GM12878 (cell line): ENCODE measurements around the gene RPUSD2. TPM values are rescaled to one million over a fixed set of nuclear protein-coding genes. Genes with fewer than 3 reads are reported as not detected.

Source experiments
- ATAC-seq: fragments of 200-7000 bp; cut with Tn5 transposase; 3 replicates; pipeline ENCODE4 v1.9.1; 2020; ENCODE audit warnings: mild to moderate bottlenecking, moderate library complexity
- BruUV-seq: library from RNA; stranded (reverse); fragments of 400-500 nt; replicated peaks from 2 replicates; lab custom pipeline; 2021; lab: Mats Ljungman, UMichigan
- CTCF ChIA-PET: fragments of 300-600 bp; sonication (Branson Sonifier 250); formaldehyde crosslinking; extraction: SDS; loops from one replicate; lab custom pipeline; 2021; ENCODE audit warnings: inconsistent platforms; lab: Yijun Ruan, JAX
- POLR2A ChIA-PET: fragments of 350-600 bp; formaldehyde crosslinking; extraction: SDS; loops from one replicate; lab custom pipeline; 2021; ENCODE audit warnings: inconsistent platforms; lab: Charles Lee
- RAD21 ChIA-PET: fragments of 300-600 bp; sonication (Branson Sonifier 250); formaldehyde crosslinking; loops from one replicate; lab custom pipeline; 2023; ENCODE audit warnings: antibody characterized with exemption; ENCODE audit not compliant: unreplicated experiment; lab: Charles Lee
- SMC1A ChIA-PET: fragments of 300-600 bp; sonication (Branson Sonifier 250); formaldehyde crosslinking; loops from one replicate; lab custom pipeline; 2023; ENCODE audit not compliant: unreplicated experiment, uncharacterized antibody; lab: Charles Lee
- DNase-seq: peaks from one replicate; pipeline ENCODE4 v3.0.0-alpha.2; 2011; ENCODE audit warnings: low read depth, low spot score
- FAIRE-seq: peaks from 3 replicates; lab custom pipeline; 2011; peaks lifted over from hg19 to GRCh38; lab: Jason Lieb, UNC
- H2AFZ ChIP-seq: 2 replicates; pipeline ENCODE4 v1.6.0; 2011; ENCODE audit warnings: low read depth, low read length, control low read depth; ENCODE audit not compliant: control insufficient read depth
- H3K27ac ChIP-seq: 2 replicates; pipeline ENCODE4 v1.5.1; 2011; ENCODE audit warnings: control low read depth; ENCODE audit not compliant: control insufficient read depth, insufficient read depth
- H3K27me3 ChIP-seq, 2 experiments: replicated peaks in 1 of 2; 2 replicates each; pipeline versions ENCODE4 v1.6.0 to v1.6.1; 2011; ENCODE audit warnings: low read length in 1 of 2; ENCODE audit not compliant: control insufficient read depth in 2 of 2, insufficient read depth in 2 of 2
- H3K36me3 ChIP-seq, 2 experiments: 2 replicates each; pipeline ENCODE4 v1.5.1; 2011; ENCODE audit warnings: low read length in 1 of 2; ENCODE audit not compliant: control insufficient read depth in 2 of 2, insufficient read depth in 2 of 2
- H3K4me1 ChIP-seq: 2 replicates; pipeline ENCODE4 v1.6.1; 2011; ENCODE audit warnings: mild to moderate bottlenecking, low read length, moderate library complexity, mixed read lengths; ENCODE audit not compliant: control insufficient read depth, insufficient read depth
- H3K4me2 ChIP-seq: 2 replicates; pipeline ENCODE4 v1.6.0; 2011; ENCODE audit warnings: control low read depth; ENCODE audit not compliant: control insufficient read depth, insufficient read depth
- H3K4me3 ChIP-seq: fragments of 200-600 bp; sonication (generic); 2 replicates; pipeline ENCODE4 v1.5.1; 2016
- H3K79me2 ChIP-seq: 2 replicates; pipeline ENCODE4 v1.6.0; 2011; ENCODE audit warnings: low read length; ENCODE audit not compliant: control insufficient read depth, insufficient read depth
- H3K9ac ChIP-seq: 2 replicates; pipeline ENCODE4 v1.8.0; 2011; ENCODE audit warnings: low read length, control low read depth, mixed read lengths; ENCODE audit not compliant: control insufficient read depth, insufficient read depth
- H3K9me3 ChIP-seq: replicated peaks from 3 replicates; pipeline ENCODE4 v1.5.1; 2011; ENCODE audit warnings: mild to moderate bottlenecking, low read length; ENCODE audit not compliant: control insufficient read depth, insufficient read depth
- H4K20me1 ChIP-seq: 2 replicates; pipeline ENCODE4 v1.6.0; 2011; ENCODE audit not compliant: control insufficient read depth, insufficient read depth
- ATF3 ChIP-seq: IDR thresholded peaks from 2 replicates; pipeline ENCODE4 v1.6.1; 2011; ENCODE audit warnings: low read depth, mild to moderate bottlenecking, low read length, moderate library complexity, borderline replicate concordance; ENCODE audit errors: extremely low read depth
- BCL3 ChIP-seq: IDR thresholded peaks from 2 replicates; pipeline ENCODE4 v1.6.1; 2011; ENCODE audit warnings: borderline replicate concordance, low read depth, mild to moderate bottlenecking, moderate library complexity, low read length; ENCODE audit not compliant: insufficient read depth, poor library complexity, severe bottlenecking
- BRCA1 ChIP-seq: IDR thresholded peaks from 2 replicates; pipeline ENCODE4 v1.6.1; 2011; ENCODE audit warnings: low read depth, low read length, improper control_type of control experiment
- CHD2 ChIP-seq: IDR thresholded peaks from 2 replicates; pipeline ENCODE4 v1.6.1; 2011; ENCODE audit warnings: low read depth, low read length, improper control_type of control experiment, borderline replicate concordance
- HDGF ChIP-seq: fragments of 450-650 bp; IDR thresholded peaks from 2 replicates; pipeline ENCODE4 v1.6.1; 2016; ENCODE audit warnings: antibody characterized with exemption
- IKZF1 ChIP-seq: fragments of 450-650 bp; conservative IDR thresholded peaks from 2 replicates; pipeline ENCODE4 v1.6.1; 2017; ENCODE audit warnings: antibody characterized with exemption, mild to moderate bottlenecking
- KLF5 ChIP-seq: fragments of 450-650 bp; IDR thresholded peaks from 2 replicates; pipeline ENCODE4 v1.6.1; 2014; ENCODE audit warnings: mild to moderate bottlenecking; ENCODE audit not compliant: partially characterized antibody
- MEF2B ChIP-seq: fragments of 450-650 bp; IDR thresholded peaks from 2 replicates; pipeline ENCODE4 v1.6.1; 2018; ENCODE audit warnings: mild to moderate bottlenecking, moderate library complexity; ENCODE audit not compliant: partially characterized antibody, poor library complexity, severe bottlenecking
- NFIC ChIP-seq: IDR thresholded peaks from 2 replicates; pipeline ENCODE4 v1.6.1; 2012; ENCODE audit warnings: low read depth, mild to moderate bottlenecking, inconsistent platforms, low read length, moderate library complexity
- SMARCA5 ChIP-seq: fragments of 450-650 bp; IDR thresholded peaks from 2 replicates; pipeline ENCODE4 v1.6.1; 2017; ENCODE audit warnings: mild to moderate bottlenecking
- SUPT20H ChIP-seq: IDR thresholded peaks from 2 replicates; pipeline ENCODE4 v1.6.1; 2011; ENCODE audit warnings: low read depth, mild to moderate bottlenecking, low read length, moderate library complexity, borderline replicate concordance; ENCODE audit not compliant: control insufficient read depth
- TCF12 ChIP-seq: IDR thresholded peaks from 2 replicates; pipeline ENCODE4 v1.6.1; 2011; ENCODE audit warnings: low read depth, mild to moderate bottlenecking, low read length
- ZBTB33 ChIP-seq: fragments of 450-650 bp; IDR thresholded peaks from 2 replicates; pipeline ENCODE4 v1.6.1; 2017; ENCODE audit warnings: mild to moderate bottlenecking
- ZNF217 ChIP-seq: fragments of 450-650 bp; IDR thresholded peaks from 2 replicates; pipeline ENCODE4 v1.6.1; 2017; ENCODE audit warnings: antibody characterized with exemption, mild to moderate bottlenecking
- WGBS: methylation state at CpG from one replicate; pipeline ENCODE4 v1.1.6; 2016; ENCODE audit warnings: low lambda C conversion rate; ENCODE audit not compliant: insufficient replicate concordance, insufficient coverage; ENCODE audit errors: missing lambda C conversion rate; 5-methylcytosine and 5-hydroxymethylcytosine counted together
- in situ Hi-C: fragments of 300-500 bp; cut with MboI; formaldehyde crosslinking; loops from 9 replicates; pipeline ENCODE4 v1.14.3; 2018; ENCODE audit warnings: mixed read lengths
- intact Hi-C: fragments of 100-400 bp; cut with micrococcal nuclease; formaldehyde crosslinking; loops from one replicate; pipeline ENCODE4 v1.14.2; 2022; ENCODE audit not compliant: unreplicated experiment
- polyA plus RNA-seq, 11 experiments: library from polyadenylated mRNA; depleted of rRNA in 4 of 11; unstranded in 6 of 11; stranded (reverse) in 5 of 11; fragments of >200 nt; fragmentation: Nextera tagmentation in 4 of 11; fragmentation: Illumina TruSeq in 1 of 11; extraction: Ambion mirVana in 4 of 11; extraction: Trizol in 1 of 11; gene quantifications; 1 replicate in 1 of 11; 2 replicates in 10 of 11; pipeline versions ENCODE4 v1.2.1 to v1.2.3, GENCODE V29; 2011 to 2016; ENCODE audit warnings: inconsistent platforms in 2 of 11, missing spikeins in 2 of 11, low read depth in 1 of 11
- total RNA-seq, 4 experiments: library from RNA; depleted of rRNA in 3 of 4; stranded (reverse); fragments of >200 nt in 3 of 4; fragmentation: Illumina TruSeq in 1 of 4; extraction: Trizol in 1 of 4; gene quantifications; 2 replicates each; pipeline versions ENCODE4 v1.2.1 to v1.2.3, GENCODE V29; 2013 to 2021

The RPUSD2 gene
- total and polyA plus RNA-seq, 10 of the 15 experiments (the other 5 are each of a cell fraction or from before 2014, with no cell fraction given) = 4.0 to 33.3 (median 18.5) TPM

- 47% methylated on average over 9 of the region's 9 CpGs for WGBS
- peak overlapping the region; percentile 90 for H3K4me2 ChIP-seq
- BruUV-seq = no TSS peak
Measured at GRCh38 chr15:40549894-40550293, 19.2 kb upstream of the RPUSD2 start.

More at GRCh38 chr15:40549894-40550293, 19.2 kb upstream of the RPUSD2 start:
- Histone ChIP-seq H3K36me3 (peaks cover 0 to 8% of the 10 kb centered on the region in 2 experiments; a peak in 1 of 4 replicates), H3K79me2 (peaks cover 12% of the 10 kb centered on the region), H3K4me1 (peaks cover 77% of the 10 kb centered on the region), H3K27me3 (no peaks in the 10 kb centered on the region), H3K27ac (peak overlapping the region; percentile 89), H3K9ac (peak overlapping the region; percentile 33), H4K20me1 (no peaks in the 10 kb centered on the region), H3K9me3 (no peaks in the 10 kb centered on the region; the same call in 2 of the 3 replicates), H2AFZ (no peak overlapping the region), H3K4me3 (peak overlapping the region; percentile 4; the same call in 1 of the 2 replicates)
- ChIA-PET CTCF (interaction anchor here (0.8 to 1.5 kb wide), 4 partner anchors 12 to 29 kb away, joined by 3 to 5 read pairs (median 4); partner anchors contain the start of gene RPUSD2), POLR2A (interaction anchor here (0.9 to 2.8 kb wide), 8 partner anchors 8 to 322 kb away, joined by 3 to 15 read pairs (median 6); partner anchors contain the start of genes CCDC32 and RPUSD2), RAD21 (interaction anchor here (0.9 to 2.3 kb wide), 12 partner anchors 8 to 321 kb away, joined by 3 to 23 read pairs (median 5); partner anchors contain the start of genes CCDC32 and RPUSD2), SMC1A (interaction anchor here (0.6 to 6.2 kb wide), 9 partner anchors 8 to 206 kb away, joined by 3 to 60 read pairs (median 5); partner anchors contain the start of gene CCDC32)
- intact Hi-C loops (loop anchor here (2.0 kb wide), 1 partner anchor 15 kb away; the partner anchor contains the start of gene CCDC32), in situ Hi-C loops (no loop called here)
- DNase-seq (no peak), FAIRE-seq (no peak), ATAC-seq (peak; percentile 34)
- no peak for TF ChIP-seq TCF12
- TF ChIP-seq SUPT20H = no peak
- TF ChIP-seq NFIC = no peak
- no peak for TF ChIP-seq ATF3
- no peak for TF ChIP-seq ZNF217
- TF ChIP-seq CHD2 = no peak
- TF ChIP-seq BCL3 = no peak
- peak; percentile 70; the same call in 1 of the 2 replicates for TF ChIP-seq SMARCA5
- 0 out of 2 replicates have a peak, but pooled peaks have one; percentile 14 for TF ChIP-seq HDGF
- TF ChIP-seq IKZF1 = no peak
- no peak for TF ChIP-seq MEF2B
- no peak for TF ChIP-seq BRCA1
- no peak for TF ChIP-seq KLF5
- no peak for TF ChIP-seq ZBTB33
